WTC11 (cell line): ENCODE measurements around the gene CCR9. TPM values are rescaled to one million over a fixed set of nuclear protein-coding genes. Genes with fewer than 3 reads are reported as not detected.

Experiments used
- ATAC-seq: fragments of 200-7000 bp; cut with Tn5 transposase; 2 replicates; pipeline ENCODE4 v1.10.0; 2021; ENCODE audit warnings: mild to moderate bottlenecking, moderate library complexity
- CTCF ChIA-PET: fragments of 300-600 bp; sonication (Branson Sonifier 250); formaldehyde crosslinking; loops from one replicate; lab custom pipeline; 2021; ENCODE audit warnings: antibody characterized with exemption; lab: Charles Lee
- POLR2A ChIA-PET: fragments of 350-600 bp; sonication (Branson Sonifier 250); formaldehyde crosslinking; loops from one replicate; lab custom pipeline; 2021; ENCODE audit warnings: antibody characterized with exemption; lab: Charles Lee
- DNase-seq: peaks from one replicate; pipeline ENCODE4 v3.0.0; 2021; ENCODE audit warnings: low spot score
- H3K27ac Mint-ChIP-seq: 2 replicates; pipeline ENCODE4 v1.8.0; 2021; ENCODE audit warnings: mixed read lengths
- H3K27me3 Mint-ChIP-seq: 2 replicates; pipeline ENCODE4 v1.8.0; 2021; ENCODE audit warnings: low read depth, mild to moderate bottlenecking, moderate library complexity, mixed read lengths
- H3K36me3 Mint-ChIP-seq: 2 replicates; pipeline ENCODE4 v1.8.0; 2021; ENCODE audit warnings: mixed read lengths
- H3K4me1 Mint-ChIP-seq: 2 replicates; pipeline ENCODE4 v1.8.0; 2022; ENCODE audit warnings: mixed read lengths
- H3K4me3 Mint-ChIP-seq: 2 replicates; pipeline ENCODE4 v1.8.0; 2021; ENCODE audit warnings: mild to moderate bottlenecking, moderate library complexity, mixed read lengths
- H3K9me3 Mint-ChIP-seq: 2 replicates; pipeline ENCODE4 v1.8.0; 2021; ENCODE audit warnings: mixed read lengths
- CDX4 ChIP-seq: fragments of 250-450 bp; sonication (Bioruptor Pico); IDR thresholded peaks from 2 replicates; pipeline ENCODE4 v1.9.0; 2021; ENCODE audit warnings: moderate library complexity, mild to moderate bottlenecking, inconsistent platforms, borderline replicate concordance
- E2F1 ChIP-seq: sonication (generic); formaldehyde crosslinking; IDR thresholded peaks from 2 replicates; pipeline ENCODE4 v1.8.0; 2022; ENCODE audit warnings: mild to moderate bottlenecking, missing genetic modification reagents
- E2F5 ChIP-seq: sonication (generic); formaldehyde crosslinking; IDR thresholded peaks from 2 replicates; pipeline ENCODE4 v1.8.1; 2022; ENCODE audit warnings: mild to moderate bottlenecking, moderate library complexity, missing genetic modification reagents
- FOXP1 ChIP-seq: sonication (generic); formaldehyde crosslinking; IDR thresholded peaks from 2 replicates; pipeline ENCODE4 v1.8.0; 2022; ENCODE audit warnings: missing genetic modification reagents, mild to moderate bottlenecking, moderate library complexity, borderline replicate concordance
- GABPB1 ChIP-seq: sonication (generic); formaldehyde crosslinking; IDR thresholded peaks from 2 replicates; pipeline ENCODE4 v1.8.1; 2023; ENCODE audit warnings: mild to moderate bottlenecking, missing genetic modification reagents
- MLX ChIP-seq: sonication (generic); formaldehyde crosslinking; IDR thresholded peaks from 2 replicates; pipeline ENCODE4 v1.8.1; 2023; ENCODE audit warnings: mild to moderate bottlenecking, missing genetic modification reagents, moderate library complexity
- MXD4 ChIP-seq: fragments of 250-450 bp; sonication (Bioruptor Pico); IDR thresholded peaks from 2 replicates; pipeline ENCODE4 v1.8.0; 2021; ENCODE audit warnings: mild to moderate bottlenecking, moderate library complexity, borderline replicate concordance
- MYBL2 ChIP-seq: sonication (generic); formaldehyde crosslinking; IDR thresholded peaks from 2 replicates; pipeline ENCODE4 v1.8.1; 2023; ENCODE audit warnings: mild to moderate bottlenecking, moderate library complexity, missing genetic modification reagents
- RORB ChIP-seq: fragments of 250-450 bp; sonication (Bioruptor Pico); IDR thresholded peaks from 2 replicates; pipeline ENCODE4 v1.9.0; 2021; ENCODE audit warnings: mild to moderate bottlenecking
- SMAD4 ChIP-seq: sonication (generic); formaldehyde crosslinking; IDR thresholded peaks from 2 replicates; pipeline ENCODE4 v1.8.0; 2022; ENCODE audit warnings: mild to moderate bottlenecking, missing genetic modification reagents
- SOX15 ChIP-seq: fragments of 250-450 bp; sonication (Bioruptor Pico); IDR thresholded peaks from 2 replicates; pipeline ENCODE4 v1.9.0; 2021; ENCODE audit warnings: mild to moderate bottlenecking
- TCF7 ChIP-seq: sonication (generic); formaldehyde crosslinking; IDR thresholded peaks from 2 replicates; pipeline ENCODE4 v1.8.0; 2022; ENCODE audit warnings: mild to moderate bottlenecking, low read depth, missing genetic modification reagents, moderate library complexity
- TP53 ChIP-seq: sonication (generic); formaldehyde crosslinking; IDR thresholded peaks from 2 replicates; pipeline ENCODE4 v1.8.1; 2023; ENCODE audit warnings: mild to moderate bottlenecking, missing genetic modification reagents
- ZBTB43 ChIP-seq: sonication (generic); formaldehyde crosslinking; IDR thresholded peaks from 2 replicates; pipeline ENCODE4 v1.8.1; 2023; ENCODE audit warnings: mild to moderate bottlenecking, missing genetic modification reagents
- ZMAT4 ChIP-seq: fragments of 250-450 bp; sonication (Bioruptor Pico); IDR thresholded peaks from 2 replicates; pipeline ENCODE4 v1.9.0; 2021; ENCODE audit warnings: mild to moderate bottlenecking
- ZNF121 ChIP-seq: sonication (generic); formaldehyde crosslinking; IDR thresholded peaks from 2 replicates; pipeline ENCODE4 v1.8.0; 2023; ENCODE audit warnings: missing genetic modification reagents
- ZNF232 ChIP-seq: sonication (generic); formaldehyde crosslinking; IDR thresholded peaks from 2 replicates; pipeline ENCODE4 v1.8.0; 2022; ENCODE audit warnings: mild to moderate bottlenecking, missing genetic modification reagents
- ZNF671 ChIP-seq: fragments of 250-450 bp; sonication (Bioruptor Pico); IDR thresholded peaks from 2 replicates; pipeline ENCODE4 v1.8.0; 2021; ENCODE audit warnings: mild to moderate bottlenecking
- total RNA-seq: library from RNA; stranded (reverse); gene quantifications from 3 replicates; pipeline ENCODE4 v1.2.3, GENCODE V29; 2021

CCR9 gene
- total RNA-seq, 1 experiment from 2014 or later, result not detected

GRCh38 chr3:45946307-45946706 is 60.0 kb downstream of the CCR9 start:
- H3K9me3 Mint-ChIP-seq, result no peaks in the 10 kb centered on the region
- no peak overlapping the region for H3K4me3 Mint-ChIP-seq
- ChIA-PET CTCF (no interaction called here), POLR2A (no interaction called here)
- H3K36me3 Mint-ChIP-seq, result peaks cover 40% of the 10 kb centered on the region
- DNase-seq, result no peak
- ATAC-seq, result no peak
- TF ChIP-seq ZBTB43 (CRISPR knock-in tag) (no peak), TP53 (CRISPR knock-in tag) (no peak), CDX4 (CRISPR knock-in tag) (no peak), MYBL2 (CRISPR knock-in tag) (no peak), E2F5 (CRISPR knock-in tag) (no peak), SOX15 (CRISPR knock-in tag) (no peak), MLX (no peak)
- H3K27me3 Mint-ChIP-seq, result no peaks in the 10 kb centered on the region
- H3K27ac Mint-ChIP-seq, result no peak overlapping the region
- H3K4me1 Mint-ChIP-seq, result no peaks in the 10 kb centered on the region

GRCh38 chr3:45946875-45947274 is 60.5 kb downstream of the CCR9 start:
- no peaks in the 10 kb centered on the region for H3K4me1 Mint-ChIP-seq
- peaks cover 43% of the 10 kb centered on the region for H3K36me3 Mint-ChIP-seq
- no peak overlapping the region for H3K27ac Mint-ChIP-seq
- ChIA-PET POLR2A (no interaction called here), CTCF (interaction anchor here (1.2 kb wide), 1 partner anchor 8 kb away, joined by 4 read pairs; no protein-coding TSS in a partner anchor)
- H3K4me3 Mint-ChIP-seq, result no peak overlapping the region
- ATAC-seq (no peak), DNase-seq (no peak)
- no peaks in the 10 kb centered on the region for H3K9me3 Mint-ChIP-seq
- no peak for TF ChIP-seq RORB (CRISPR knock-in tag)
- TF ChIP-seq ZNF671, result no peak
- no peak for TF ChIP-seq TCF7 (CRISPR knock-in tag)
- TF ChIP-seq GABPB1 (CRISPR knock-in tag), result no peak
- TF ChIP-seq SOX15 (CRISPR knock-in tag), result no peak
- no peaks in the 10 kb centered on the region for H3K27me3 Mint-ChIP-seq

GRCh38 chr3:45947361-45947760 is 61.0 kb downstream of the CCR9 start:
- no peaks in the 10 kb centered on the region for H3K27me3 Mint-ChIP-seq
- no peak overlapping the region for H3K4me3 Mint-ChIP-seq
- peaks cover 47% of the 10 kb centered on the region for H3K36me3 Mint-ChIP-seq
- H3K9me3 Mint-ChIP-seq, result no peaks in the 10 kb centered on the region
- CTCF ChIA-PET, result interaction anchor here (1.2 kb wide), 1 partner anchor 9 kb away, joined by 4 read pairs; no protein-coding TSS in a partner anchor
- H3K27ac Mint-ChIP-seq, result no peak overlapping the region
- DNase-seq, result no peak
- POLR2A ChIA-PET, result no interaction called here
- H3K4me1 Mint-ChIP-seq, result no peaks in the 10 kb centered on the region
- no peak for TF ChIP-seq ZNF121 (CRISPR knock-in tag)
- no peak for TF ChIP-seq SMAD4
- no peak for TF ChIP-seq FOXP1 (CRISPR knock-in tag)
- no peak for TF ChIP-seq MXD4
- TF ChIP-seq ZMAT4 (CRISPR knock-in tag), result no peak
- no peak for TF ChIP-seq E2F1 (CRISPR knock-in tag)
- no peak for TF ChIP-seq ZNF232 (CRISPR knock-in tag)
- no peak for ATAC-seq
